ENCODE results near the gene GPBAR1.

DNA sequence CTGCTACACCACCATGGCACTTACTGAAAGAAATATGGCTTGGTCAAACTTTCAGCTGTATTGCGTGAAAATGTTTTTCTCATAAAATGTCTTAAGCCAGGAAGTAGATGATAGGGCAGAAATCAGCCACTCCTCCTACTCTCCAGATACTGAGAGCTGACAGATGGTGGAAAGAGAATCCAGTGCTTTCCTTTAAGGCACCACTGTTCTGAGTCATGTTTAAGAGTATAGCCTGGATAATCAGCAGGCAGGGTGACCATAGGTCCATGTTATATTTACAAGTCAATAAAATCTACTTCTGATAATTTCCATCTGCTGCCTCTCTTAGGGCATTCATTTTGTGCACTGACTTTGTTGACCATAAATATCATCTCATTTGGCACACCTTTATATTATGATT is 21.9 kb upstream of the GPBAR1 start:
- TF ChIP-seq POLR2AphosphoS5 (IDR thresholded peaks at IDR 0.05) (no peak), POLR2A (IDR thresholded peaks at IDR 0.05) (no peak)
- TF ChIP-seq, protein P1, sequence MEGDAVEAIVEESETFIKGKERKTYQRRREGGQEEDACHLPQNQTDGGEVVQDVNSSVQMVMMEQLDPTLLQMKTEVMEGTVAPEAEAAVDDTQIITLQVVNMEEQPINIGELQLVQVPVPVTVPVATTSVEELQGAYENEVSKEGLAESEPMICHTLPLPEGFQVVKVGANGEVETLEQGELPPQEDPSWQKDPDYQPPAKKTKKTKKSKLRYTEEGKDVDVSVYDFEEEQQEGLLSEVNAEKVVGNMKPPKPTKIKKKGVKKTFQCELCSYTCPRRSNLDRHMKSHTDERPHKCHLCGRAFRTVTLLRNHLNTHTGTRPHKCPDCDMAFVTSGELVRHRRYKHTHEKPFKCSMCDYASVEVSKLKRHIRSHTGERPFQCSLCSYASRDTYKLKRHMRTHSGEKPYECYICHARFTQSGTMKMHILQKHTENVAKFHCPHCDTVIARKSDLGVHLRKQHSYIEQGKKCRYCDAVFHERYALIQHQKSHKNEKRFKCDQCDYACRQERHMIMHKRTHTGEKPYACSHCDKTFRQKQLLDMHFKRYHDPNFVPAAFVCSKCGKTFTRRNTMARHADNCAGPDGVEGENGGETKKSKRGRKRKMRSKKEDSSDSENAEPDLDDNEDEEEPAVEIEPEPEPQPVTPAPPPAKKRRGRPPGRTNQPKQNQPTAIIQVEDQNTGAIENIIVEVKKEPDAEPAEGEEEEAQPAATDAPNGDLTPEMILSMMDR (IDR thresholded peaks at IDR 0.05), result no peak

Measured in prostate gland (tissue), 2 donors.